IMR-90 (cell line): ENCODE measurements around the gene GNG12. TPM values are rescaled to one million over a fixed set of nuclear protein-coding genes. Genes with fewer than 3 reads are reported as not detected.

Experiments
- ATAC-seq: fragments of 200-7000 bp; cut with Tn5 transposase; 2 replicates; pipeline ENCODE4 v1.9.1; 2020; ENCODE audit warnings: low read depth, mild to moderate bottlenecking, moderate library complexity
- BruUV-seq: library from RNA; stranded (reverse); fragments of 400-500 nt; replicated peaks from 2 replicates; lab custom pipeline; 2021; lab: Mats Ljungman, UMichigan
- CTCF ChIA-PET: fragments of 300-600 bp; formaldehyde crosslinking; extraction: SDS; loops from one replicate; lab custom pipeline; 2021; ENCODE audit warnings: antibody characterized with exemption; lab: Yijun Ruan, JAX
- POLR2A ChIA-PET: fragments of 300-600 bp; sonication (Branson Sonifier 250); formaldehyde crosslinking; loops from one replicate; lab custom pipeline; 2022; ENCODE audit warnings: antibody characterized with exemption; ENCODE audit not compliant: unreplicated experiment; lab: Charles Lee
- DNase-seq: peaks from one replicate; pipeline ENCODE4 v3.0.0; 2013
- H2AFZ ChIP-seq: replicated peaks from 2 replicates; pipeline ENCODE3; 2013; ENCODE audit warnings: low read length, mild to moderate bottlenecking; ENCODE audit not compliant: poor library complexity
- H2AK5ac ChIP-seq: 2 replicates; pipeline ENCODE4 v1.6.1; 2013; ENCODE audit warnings: low read depth, low read length, inconsistent platforms
- H2AK9ac ChIP-seq: replicated peaks from 2 replicates; pipeline ENCODE3; 2013; ENCODE audit warnings: mild to moderate bottlenecking, low read depth, low read length, moderate library complexity; ENCODE audit not compliant: poor library complexity
- H2BK120ac ChIP-seq: 2 replicates; pipeline ENCODE4 v1.6.1; 2013; ENCODE audit warnings: low read depth, low read length, inconsistent platforms
- H2BK15ac ChIP-seq: 3 replicates; pipeline ENCODE4 v1.6.1; 2013; ENCODE audit warnings: low read depth, low read length, inconsistent platforms
- H2BK20ac ChIP-seq: 2 replicates; pipeline ENCODE4 v1.6.1; 2013; ENCODE audit warnings: low read depth, mild to moderate bottlenecking, inconsistent platforms, low read length, moderate library complexity
- H2BK5ac ChIP-seq: 2 replicates; pipeline ENCODE4 v1.6.1; 2013; ENCODE audit warnings: mild to moderate bottlenecking, low read depth, low read length, inconsistent platforms; ENCODE audit not compliant: poor library complexity, severe bottlenecking
- H3K14ac ChIP-seq: replicated peaks from 2 replicates; pipeline ENCODE4 v1.6.1; 2013; ENCODE audit warnings: low read depth, low read length, inconsistent platforms
- H3K18ac ChIP-seq: 2 replicates; pipeline ENCODE4 v1.6.1; 2013; ENCODE audit warnings: low read depth, low read length, control low read depth
- H3K23ac ChIP-seq: 2 replicates; pipeline ENCODE4 v1.6.1; 2013; ENCODE audit warnings: low read depth, low read length, inconsistent platforms
- H3K27ac ChIP-seq: 2 replicates; pipeline ENCODE4 v1.5.1; 2013; ENCODE audit warnings: mild to moderate bottlenecking, control low read depth, low read length; ENCODE audit not compliant: insufficient read depth
- H3K27me3 ChIP-seq: 2 replicates; pipeline ENCODE4 v1.6.1; 2013; ENCODE audit warnings: low read length; ENCODE audit not compliant: control insufficient read depth, insufficient read depth
- H3K36me3 ChIP-seq: 2 replicates; pipeline ENCODE4 v1.6.1; 2013; ENCODE audit warnings: low read length, mixed read lengths; ENCODE audit not compliant: control insufficient read depth, insufficient read depth
- H3K4ac ChIP-seq: 2 replicates; pipeline ENCODE4 v1.6.1; 2013; ENCODE audit warnings: low read depth, low read length, inconsistent platforms
- H3K4me1 ChIP-seq: 2 replicates; pipeline ENCODE4 v1.6.1; 2013; ENCODE audit warnings: low read length, mixed read lengths; ENCODE audit not compliant: control insufficient read depth, insufficient read depth
- H3K4me2 ChIP-seq: 2 replicates; pipeline ENCODE4 v1.6.1; 2013; ENCODE audit warnings: low read depth, mild to moderate bottlenecking, control low read depth, low read length, moderate library complexity
- H3K4me3 ChIP-seq: 2 replicates; pipeline ENCODE4 v1.5.1; 2013; ENCODE audit warnings: low read depth, mild to moderate bottlenecking, control low read depth, low read length, moderate library complexity; ENCODE audit not compliant: insufficient read depth
- H3K56ac ChIP-seq: 2 replicates; pipeline ENCODE4 v1.6.1; 2013; ENCODE audit warnings: low read length, inconsistent platforms; ENCODE audit not compliant: insufficient read depth; ENCODE audit errors: extremely low read depth
- H3K79me1 ChIP-seq, 2 experiments: 2 replicates each; pipeline ENCODE4 v1.6.1; 2013; ENCODE audit warnings: low read length in 2 of 2, inconsistent platforms in 1 of 2, low read depth in 1 of 2
- H3K9ac ChIP-seq: 2 replicates; pipeline ENCODE4 v1.6.1; 2013; ENCODE audit warnings: low read depth, low read length, control low read depth
- H3K9me1 ChIP-seq: 2 replicates; pipeline ENCODE4 v1.6.1; 2013; ENCODE audit warnings: low read length, inconsistent platforms; ENCODE audit not compliant: insufficient read depth
- H3K9me3 ChIP-seq: 2 replicates; pipeline ENCODE4 v1.6.1; 2013; ENCODE audit warnings: low read length; ENCODE audit not compliant: control insufficient read depth, insufficient read depth
- H4K20me1 ChIP-seq: 2 replicates; pipeline ENCODE4 v1.6.1; 2013; ENCODE audit warnings: low read length, inconsistent platforms; ENCODE audit not compliant: insufficient read depth
- H4K5ac ChIP-seq: 2 replicates; pipeline ENCODE4 v1.6.1; 2013; ENCODE audit warnings: mild to moderate bottlenecking, low read depth, low read length, control low read depth
- H4K8ac ChIP-seq, 2 experiments: 2 replicates each; pipeline ENCODE4 v1.6.1; 2013; ENCODE audit warnings: low read depth in 2 of 2, low read length in 2 of 2, control low read depth in 1 of 2, inconsistent platforms in 1 of 2
- H4K91ac ChIP-seq: 2 replicates; pipeline ENCODE4 v1.6.1; 2013; ENCODE audit warnings: low read depth, low read length, inconsistent platforms; ENCODE audit not compliant: insufficient read depth
- CHD1 ChIP-seq: IDR thresholded peaks from 2 replicates; pipeline ENCODE4 v1.6.1; 2012; ENCODE audit warnings: low read depth, low read length, improper control_type of control experiment
- FOS ChIP-seq: fragments of 150-350 bp; IDR thresholded peaks from 2 replicates; pipeline ENCODE4 v1.6.1; 2016; ENCODE audit warnings: low read depth, low read length
- NFE2L2 ChIP-seq: fragments of 150-350 bp; IDR thresholded peaks from 2 replicates; pipeline ENCODE4 v1.6.1; 2016; ENCODE audit warnings: low read depth, mild to moderate bottlenecking, low read length
- RAD21 ChIP-seq: IDR thresholded peaks from 2 replicates; pipeline ENCODE4 v1.6.1; 2012; ENCODE audit warnings: low read length, improper control_type of control experiment
- RCOR1 ChIP-seq: IDR thresholded peaks from 2 replicates; pipeline ENCODE4 v1.6.1; 2012; ENCODE audit warnings: mild to moderate bottlenecking, low read length, improper control_type of control experiment; ENCODE audit not compliant: insufficient replicate concordance
- SMC3 ChIP-seq: fragments of 150-350 bp; IDR thresholded peaks from 2 replicates; pipeline ENCODE4 v1.6.1; 2016; ENCODE audit warnings: low read depth, mild to moderate bottlenecking, antibody characterized with exemption, low read length, moderate library complexity
- WGBS, 2 experiments: methylation state at CpG; one replicate each; pipeline versions ENCODE4 v1.1.5 to v1.1.7; 2013; ENCODE audit warnings: missing lambda C conversion rate in 2 of 2; ENCODE audit not compliant: insufficient read length in 1 of 2; ENCODE audit errors: extremely low coverage in 2 of 2; 5-methylcytosine and 5-hydroxymethylcytosine counted together
- dilution Hi-C: fragments of 300-500 bp; cut with HindIII; formaldehyde crosslinking; loops from one replicate; pipeline ENCODE4 v1.14.3; 2018; ENCODE audit warnings: low sequenced_read_pairs; ENCODE audit not compliant: unreplicated experiment
- in situ Hi-C: fragments of 300-500 bp; cut with MboI; formaldehyde crosslinking; loops from 3 replicates; pipeline ENCODE4 v1.14.3; 2019; ENCODE audit warnings: low sequenced_read_pairs, inconsistent platforms, mixed read lengths
- intact Hi-C: fragments of 100-400 bp; cut with micrococcal nuclease; formaldehyde crosslinking; loops from 2 replicates; pipeline ENCODE4 v1.10.0; 2022
- polyA plus RNA-seq, 3 experiments: library from polyadenylated mRNA; depleted of rRNA; stranded (reverse); fragments of >200 nt; gene quantifications; 2 replicates each; pipeline ENCODE4 v1.2.3, GENCODE V29; 2012; ENCODE audit warnings: low replicate concordance in 1 of 3
- total RNA-seq: library from RNA; depleted of rRNA; stranded (reverse); fragments of >200 nt; gene quantifications from 2 replicates; pipeline ENCODE4 v1.2.3, GENCODE V29; 2012
- TF ChIP-seq, protein P1 (sequence below): conservative IDR thresholded peaks from 2 replicates; pipeline ENCODE4 v1.5.1; 2012; ENCODE audit warnings: mild to moderate bottlenecking, low read depth, low read length, improper control_type of control experiment

GNG12 gene
- total and polyA plus RNA-seq, 2 of the 4 experiments (the other 2 are of a cell fraction) = 92.3 to 132 TPM

DNA sequence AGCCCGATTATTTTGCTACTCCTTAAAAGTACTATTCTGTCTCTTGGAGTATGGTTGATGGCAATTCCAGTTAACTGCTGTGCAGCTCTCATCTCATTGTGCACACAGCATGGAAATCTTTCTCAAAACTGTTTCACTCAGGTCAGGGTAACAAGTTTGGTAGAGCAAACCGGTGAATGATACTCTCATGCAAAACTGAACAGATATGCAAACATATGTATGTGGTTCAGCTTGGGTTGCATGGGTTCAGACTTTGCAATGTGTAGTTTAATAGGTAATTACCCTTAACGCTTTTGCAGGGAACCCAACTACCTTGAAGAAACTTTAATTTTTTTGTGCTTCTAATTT, 146.1 kb downstream of the GNG12 start:
- Histone ChIP-seq H3K23ac (peak overlapping the region; percentile 99), H4K91ac (peak overlapping the region; percentile 45), H2AK9ac (peak overlapping the region; percentile 65), H3K9me1 (peaks cover 7% of the 10 kb centered on the region), H4K5ac (peak overlapping the region; percentile 36; the same call in 1 of the 2 replicates), H2BK5ac (peak overlapping the region; percentile 88), H3K4me2 (peak overlapping the region; percentile 92), H3K79me1 (peaks cover 10 to 31% of the 10 kb centered on the region in 2 experiments), H3K9me3 (no peaks in the 10 kb centered on the region), H4K8ac (peak overlapping the region in 1 of 2 experiments; percentile 87; a peak in 2 of 4 replicates), H3K36me3 (peaks cover 12% of the 10 kb centered on the region), H3K56ac (peak overlapping the region; percentile 85; the same call in 1 of the 2 replicates), H2AK5ac (peak overlapping the region; percentile 41; the same call in 1 of the 2 replicates), H3K27me3 (no peaks in the 10 kb centered on the region), H3K14ac (peak overlapping the region; percentile 91), H3K9ac (peak overlapping the region; percentile 53; the same call in 1 of the 2 replicates), H2BK15ac (peak overlapping the region; percentile 2; the same call in 1 of the 3 replicates), H3K4me3 (peak overlapping the region; percentile 99), H3K4me1 (peaks cover 12% of the 10 kb centered on the region), H2BK120ac (peak overlapping the region; percentile 95), H2AFZ (no peak overlapping the region), H3K18ac (peak overlapping the region; percentile 66; the same call in 1 of the 2 replicates), H4K20me1 (peaks cover 21% of the 10 kb centered on the region), H3K4ac (peak overlapping the region; percentile 91; the same call in 1 of the 2 replicates), H3K27ac (peak overlapping the region; percentile 18), H2BK20ac (peak overlapping the region; percentile 80)
- intact Hi-C loops (loop anchor here (2.0 to 5.0 kb wide), 2 partner anchors 146 to 425 kb away; partner anchors contain the start of gene GNG12), dilution Hi-C loops (no loop called here), in situ Hi-C loops (loop anchor here (25.0 kb wide), 1 partner anchor 125 kb away; no protein-coding TSS in a partner anchor)
- ChIA-PET POLR2A (interaction anchor here (1.2 kb wide), 1 partner anchor 68 kb away, joined by 7 read pairs; no protein-coding TSS in a partner anchor), CTCF (interaction anchor here (0.5 to 1.3 kb wide), 4 partner anchors 52 to 130 kb away, joined by 3 to 6 read pairs (median 4); no protein-coding TSS in a partner anchor)
- ATAC-seq = no peak
- TF ChIP-seq, protein P1, sequence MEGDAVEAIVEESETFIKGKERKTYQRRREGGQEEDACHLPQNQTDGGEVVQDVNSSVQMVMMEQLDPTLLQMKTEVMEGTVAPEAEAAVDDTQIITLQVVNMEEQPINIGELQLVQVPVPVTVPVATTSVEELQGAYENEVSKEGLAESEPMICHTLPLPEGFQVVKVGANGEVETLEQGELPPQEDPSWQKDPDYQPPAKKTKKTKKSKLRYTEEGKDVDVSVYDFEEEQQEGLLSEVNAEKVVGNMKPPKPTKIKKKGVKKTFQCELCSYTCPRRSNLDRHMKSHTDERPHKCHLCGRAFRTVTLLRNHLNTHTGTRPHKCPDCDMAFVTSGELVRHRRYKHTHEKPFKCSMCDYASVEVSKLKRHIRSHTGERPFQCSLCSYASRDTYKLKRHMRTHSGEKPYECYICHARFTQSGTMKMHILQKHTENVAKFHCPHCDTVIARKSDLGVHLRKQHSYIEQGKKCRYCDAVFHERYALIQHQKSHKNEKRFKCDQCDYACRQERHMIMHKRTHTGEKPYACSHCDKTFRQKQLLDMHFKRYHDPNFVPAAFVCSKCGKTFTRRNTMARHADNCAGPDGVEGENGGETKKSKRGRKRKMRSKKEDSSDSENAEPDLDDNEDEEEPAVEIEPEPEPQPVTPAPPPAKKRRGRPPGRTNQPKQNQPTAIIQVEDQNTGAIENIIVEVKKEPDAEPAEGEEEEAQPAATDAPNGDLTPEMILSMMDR = no peak
- no peak for TF ChIP-seq CHD1
- TF ChIP-seq RAD21 = no peak
- TF ChIP-seq SMC3 = no peak
- no peak for TF ChIP-seq NFE2L2
- no peak for TF ChIP-seq RCOR1
- no peak for TF ChIP-seq FOS
- no CpG with 5 or more reads among the region's 3 CpGs for WGBS, 2 experiments
- BruUV-seq = TSS peak; percentile 87
- DNase-seq = no peak
